Psoas muscle (tissue), 8 donors: ENCODE data around the gene ARID4B. TPM values are rescaled to one million over a fixed set of nuclear protein-coding genes. Genes with fewer than 3 reads are reported as not detected.

ENCODE experiments used
- ATAC-seq, 4 donors: fragments of 200-7000 bp; cut with Tn5 transposase; one replicate each; pipeline ENCODE4 v1.9.1; 2020; ENCODE audit warnings: moderate library complexity in 3 of 4, mild to moderate bottlenecking in 2 of 4
- DNase-seq, 2 donors: peaks; one replicate each; pipeline ENCODE4 v3.0.0-alpha.2; 2020
- H3K27ac ChIP-seq: fragments of 200-600 bp; one replicate; pipeline ENCODE4 v1.8.0; 2022
- H3K27me3 ChIP-seq, 3 donors: fragments of 200-600 bp in 1 of 3; one replicate each; pipeline versions ENCODE4 v1.6.1 to v1.8.0; 2013 to 2022; ENCODE audit warnings: low read length in 2 of 3, mild to moderate bottlenecking in 2 of 3, moderate library complexity in 1 of 3; ENCODE audit not compliant: insufficient read depth in 3 of 3
- H3K36me3 ChIP-seq, 2 donors: fragments of 200-600 bp in 1 of 2; one replicate each; pipeline versions ENCODE4 v1.6.1 to v1.8.0; 2013 to 2022; ENCODE audit warnings: low read depth in 1 of 2, mild to moderate bottlenecking in 1 of 2, moderate library complexity in 1 of 2; ENCODE audit not compliant: insufficient read depth in 1 of 2
- H3K4me1 ChIP-seq: fragments of 200-600 bp; one replicate; pipeline ENCODE4 v1.8.0; 2022
- H3K4me3 ChIP-seq: fragments of 200-600 bp; one replicate; pipeline ENCODE4 v1.8.0; 2022; ENCODE audit warnings: mild to moderate bottlenecking
- H3K9me3 ChIP-seq: fragments of 200-600 bp; one replicate; pipeline ENCODE4 v1.8.0; 2022
- WGBS, 3 donors: extraction: QIAGEN DNeasy Blood & Tissue Kit; methylation state at CpG; one replicate each; pipeline versions ENCODE4 v1.1.6 to v1.1.7; 2013; 5-methylcytosine and 5-hydroxymethylcytosine counted together
- intact Hi-C, 2 donors: fragments of 100-400 bp; cut with DNase I; formaldehyde crosslinking; loops; one replicate each; pipeline versions ENCODE4 v1.11.0 to v1.14.2; 2022
- polyA plus RNA-seq, 3 donors: library from polyadenylated mRNA; stranded (reverse); fragments of 200-250 nt; gene quantifications; one replicate each; pipeline ENCODE4 v1.2.3, GENCODE V29; 2013
- total RNA-seq, 4 donors: library from RNA; stranded (reverse); fragmentation: NEBNext Ultra II Directional in 2 of 4; extraction: Animal tissue kit (Norgen Biotek cat#: 25700) in 2 of 4; gene quantifications; one replicate each; pipeline versions ENCODE4 v1.2.1 to v1.2.4, GENCODE V29; 2021 to 2023
- TF ChIP-seq, protein P1 (sequence below): fragments of 200-600 bp; IDR thresholded peaks from one replicate; pipeline ENCODE4 v1.8.0; 2022; ENCODE audit warnings: antibody characterized with exemption
- donor health status: healthy with polysubstance abuse.
- donor health status: DM: no; HTN: no; CAD: no; lungs with moderate emphysema.
- donor health status: Bipolar disorder and iron deficiency.
- donor health status: healthy.
- donor health status: DM: yes; HTN: yes; CAD: no.
- donor health status: DM: no; HTN: no; CAD: no.
- donor health status: DM: no; HTN: no; CAD: no.
- donor health status: DM: yes; HTN: yes; CAD: no.

The ARID4B gene
- total and polyA plus RNA-seq, 7 donors, result 2.9 to 16.0 (median 13.7) TPM

DNA sequence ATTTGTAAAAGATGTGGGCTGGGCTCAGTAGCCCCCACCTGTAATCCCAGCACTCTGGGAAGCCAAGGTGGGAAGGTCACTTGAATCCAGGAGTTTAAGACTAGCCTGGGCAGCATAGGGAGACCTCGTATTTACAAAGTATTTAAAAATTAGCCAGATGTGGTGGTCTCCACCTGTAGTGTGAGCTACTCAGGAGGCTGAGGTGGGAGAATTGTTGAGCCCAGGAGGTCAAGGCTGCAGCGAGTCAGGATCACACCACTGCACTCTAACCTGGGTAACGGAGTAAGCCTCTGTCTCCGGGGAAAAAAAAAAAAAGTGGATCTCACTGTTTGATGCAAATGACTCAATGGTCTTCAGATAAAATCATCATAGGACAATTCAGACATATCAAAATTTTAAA, 89.4 kb downstream of the ARID4B start:
- intact Hi-C loops, result no loop called here
- no peak for DNase-seq
- no peak for ATAC-seq
- Histone ChIP-seq H3K27me3 (no peaks in the 10 kb centered on the region), H3K36me3 (peaks cover 0 to 57% of the 10 kb centered on the region in 2 donors), H3K4me3 (no peak overlapping the region), H3K27ac (no peak overlapping the region), H3K9me3 (no peaks in the 10 kb centered on the region), H3K4me1 (no peaks in the 10 kb centered on the region)
- TF ChIP-seq, protein P1, sequence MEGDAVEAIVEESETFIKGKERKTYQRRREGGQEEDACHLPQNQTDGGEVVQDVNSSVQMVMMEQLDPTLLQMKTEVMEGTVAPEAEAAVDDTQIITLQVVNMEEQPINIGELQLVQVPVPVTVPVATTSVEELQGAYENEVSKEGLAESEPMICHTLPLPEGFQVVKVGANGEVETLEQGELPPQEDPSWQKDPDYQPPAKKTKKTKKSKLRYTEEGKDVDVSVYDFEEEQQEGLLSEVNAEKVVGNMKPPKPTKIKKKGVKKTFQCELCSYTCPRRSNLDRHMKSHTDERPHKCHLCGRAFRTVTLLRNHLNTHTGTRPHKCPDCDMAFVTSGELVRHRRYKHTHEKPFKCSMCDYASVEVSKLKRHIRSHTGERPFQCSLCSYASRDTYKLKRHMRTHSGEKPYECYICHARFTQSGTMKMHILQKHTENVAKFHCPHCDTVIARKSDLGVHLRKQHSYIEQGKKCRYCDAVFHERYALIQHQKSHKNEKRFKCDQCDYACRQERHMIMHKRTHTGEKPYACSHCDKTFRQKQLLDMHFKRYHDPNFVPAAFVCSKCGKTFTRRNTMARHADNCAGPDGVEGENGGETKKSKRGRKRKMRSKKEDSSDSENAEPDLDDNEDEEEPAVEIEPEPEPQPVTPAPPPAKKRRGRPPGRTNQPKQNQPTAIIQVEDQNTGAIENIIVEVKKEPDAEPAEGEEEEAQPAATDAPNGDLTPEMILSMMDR, result no peak
- WGBS, 3 donors, result 94 to 95% (median 94%) methylated on average over 4 of the region's 4 CpGs

DNA sequence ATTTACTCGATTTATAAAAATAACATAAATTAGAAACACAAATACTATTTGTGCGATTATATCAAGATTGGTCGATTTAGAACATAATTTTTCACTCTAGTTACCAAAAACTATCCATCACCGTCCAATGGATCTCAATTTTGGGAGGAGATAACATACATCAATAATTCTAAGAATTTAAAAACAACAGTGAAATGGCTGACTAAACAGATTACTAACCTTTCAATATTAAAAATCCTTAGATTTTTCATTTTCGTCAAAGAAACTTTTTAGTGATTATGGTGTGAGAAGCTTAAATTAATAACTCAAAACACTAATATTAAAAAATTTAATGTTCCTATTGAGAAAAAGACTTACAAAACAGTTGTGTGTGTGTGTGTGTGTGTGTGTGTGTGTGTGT, 91.9 kb downstream of the ARID4B start:
- intact Hi-C loops, result no loop called here
- Histone ChIP-seq H3K36me3 (peaks cover 0 to 71% of the 10 kb centered on the region in 2 donors), H3K4me1 (no peaks in the 10 kb centered on the region), H3K27ac (no peak overlapping the region), H3K4me3 (no peak overlapping the region), H3K27me3 (no peaks in the 10 kb centered on the region), H3K9me3 (no peaks in the 10 kb centered on the region)
- 94 to 99% (median 98%) methylated on average over 5 of the region's 5 CpGs for WGBS, 3 donors
- TF ChIP-seq, protein P1, result no peak
- no peak for ATAC-seq
- no peak for DNase-seq

DNA sequence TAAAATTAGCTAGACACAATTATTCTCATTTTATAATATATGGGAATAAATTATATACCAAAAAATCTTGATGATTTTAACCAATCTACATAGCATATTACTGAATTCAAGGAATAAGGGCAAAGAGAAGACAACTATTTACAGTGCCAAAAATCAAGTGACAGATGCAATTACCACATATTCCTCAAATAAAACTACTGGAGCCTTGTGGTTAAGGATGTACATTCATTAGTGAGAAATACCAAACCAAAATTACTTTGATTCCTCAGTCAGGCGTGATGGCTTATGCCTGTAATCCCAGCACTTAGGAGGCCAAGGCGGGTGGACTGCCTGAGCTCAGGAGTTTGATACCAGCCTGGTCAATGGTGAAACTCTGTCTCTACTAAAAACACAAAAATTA, 98.1 kb downstream of the ARID4B start:
- Histone ChIP-seq H3K27me3 (no peaks in the 10 kb centered on the region), H3K9me3 (no peaks in the 10 kb centered on the region), H3K36me3 (peaks cover 0 to 85% of the 10 kb centered on the region in 2 donors), H3K4me1 (peaks cover 3% of the 10 kb centered on the region), H3K27ac (no peak overlapping the region), H3K4me3 (no peak overlapping the region)
- WGBS, 3 donors, result 96 to 100% (median 97%) methylated on average over 2 of the region's 2 CpGs
- DNase-seq (no peak), ATAC-seq (no peak)
- intact Hi-C loops, result no loop called here
- TF ChIP-seq, protein P1, result no peak

DNA sequence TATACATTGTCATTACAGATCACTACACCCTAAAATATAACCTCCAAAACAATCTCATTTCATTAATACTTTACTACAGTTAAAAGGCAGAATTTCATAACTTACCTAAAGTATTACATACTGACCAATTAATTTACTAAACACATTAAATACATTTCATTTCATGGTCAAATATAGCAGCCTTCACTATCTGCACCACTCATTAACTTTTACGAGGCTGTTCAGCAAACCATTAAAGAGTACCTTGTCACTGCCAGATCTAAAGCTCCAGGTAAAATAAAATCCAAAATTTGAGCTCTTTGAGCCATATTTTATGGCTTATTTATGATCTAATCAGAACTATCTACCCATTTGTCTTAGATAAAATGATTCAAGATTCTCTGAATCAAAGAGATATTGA, 100.6 kb downstream of the ARID4B start:
- no peak for ATAC-seq
- Histone ChIP-seq H3K4me3 (no peak overlapping the region), H3K36me3 (peaks cover 4 to 89% of the 10 kb centered on the region in 2 donors), H3K9me3 (no peaks in the 10 kb centered on the region), H3K27ac (no peak overlapping the region), H3K4me1 (peaks cover 3% of the 10 kb centered on the region), H3K27me3 (no peaks in the 10 kb centered on the region)
- 90 to 100% (median 92%) methylated on average over 1 of the region's 1 CpG for WGBS, 3 donors
- DNase-seq, result no peak
- TF ChIP-seq, protein P1, result no peak
- intact Hi-C loops, result no loop called here

DNA sequence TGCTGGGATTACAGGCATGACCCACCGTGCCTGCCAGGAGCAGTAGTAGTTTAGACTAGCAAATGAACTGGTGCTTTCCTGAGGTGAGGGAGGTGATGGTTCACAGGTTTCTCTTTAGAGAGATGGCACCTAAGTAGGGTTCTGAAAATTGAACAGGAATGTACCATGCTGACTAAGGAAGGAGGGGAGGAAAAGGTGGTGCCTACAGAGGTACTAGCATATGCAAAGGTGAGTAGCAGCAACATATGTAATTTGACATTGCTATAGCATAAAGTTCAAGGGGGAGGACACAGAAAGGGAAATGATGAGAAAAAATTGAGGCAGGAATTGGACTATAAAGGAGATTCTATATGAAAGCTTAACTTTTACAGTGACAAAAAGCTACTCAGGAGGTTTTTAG, 101.0 kb downstream of the ARID4B start:
- H3K4me3 ChIP-seq, result no peak overlapping the region
- TF ChIP-seq, protein P1, result no peak
- H3K27ac ChIP-seq, result no peak overlapping the region
- ATAC-seq (no peak), DNase-seq (no peak)
- no peaks in the 10 kb centered on the region for H3K27me3 ChIP-seq
- intact Hi-C loops, result no loop called here
- H3K9me3 ChIP-seq, result no peaks in the 10 kb centered on the region
- H3K4me1 ChIP-seq, result peaks cover 3% of the 10 kb centered on the region
- WGBS, 3 donors, result 94 to 97% (median 95%) methylated on average over 1 of the region's 1 CpG
- peaks cover 4 to 94% of the 10 kb centered on the region in 2 donors for H3K36me3 ChIP-seq
